ENCODE results near the gene EGLN2. TPM values are rescaled to one million over a fixed set of nuclear protein-coding genes. Genes with fewer than 3 reads are reported as not detected.

The EGLN2 gene
- total RNA-seq, 1 donor from 2014 or later: 83.1 TPM

DNA sequence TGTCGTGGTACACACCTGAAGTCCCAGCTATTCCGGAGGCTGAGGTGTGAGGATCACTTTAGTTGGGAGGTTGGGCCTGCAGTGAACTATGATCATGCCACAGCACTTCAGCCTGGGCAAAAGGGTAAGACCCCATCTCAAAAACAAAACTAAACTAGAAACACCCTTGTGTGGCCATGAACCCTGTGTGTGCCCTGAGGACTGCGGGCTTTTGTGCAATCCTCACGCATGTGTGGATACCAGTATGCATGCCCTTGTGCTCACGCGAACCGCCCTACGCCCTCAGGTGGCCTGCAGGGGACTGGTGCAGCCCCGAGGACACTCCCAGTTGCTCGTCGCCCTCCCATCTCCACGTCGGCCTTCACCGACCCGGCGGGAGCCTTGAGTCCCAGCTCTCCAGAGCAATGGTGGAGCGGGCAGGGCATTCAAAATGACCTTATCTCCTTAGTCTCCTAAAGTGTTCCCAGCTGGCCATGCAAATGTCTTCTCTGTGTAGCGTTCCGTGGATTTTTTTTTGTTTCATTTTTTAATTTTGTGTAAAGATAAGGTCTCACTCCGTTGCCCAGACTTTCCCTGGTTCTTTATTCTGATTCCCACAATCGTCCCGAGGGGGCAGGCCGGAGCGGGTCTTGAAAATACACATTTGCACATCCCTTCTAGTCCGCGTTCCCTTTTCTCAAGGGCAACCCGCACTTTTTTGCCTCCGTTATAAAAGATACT lies 868 bp upstream of the EGLN2 start:
- Mint-ChIP-seq H3K4me3 (ENCODE audit: unreplicated experiment) (peak overlapping the region; percentile 74), H3K9me3 (ENCODE audit: low read depth) (no peaks in the 10 kb centered on the region), H3K27ac (ENCODE audit: unreplicated experiment) (peak overlapping the region; percentile 95), H3K27me3 (ENCODE audit: low read depth) (no peaks in the 10 kb centered on the region), H3K4me1 (ENCODE audit: low read depth) (peaks cover 46% of the 10 kb centered on the region), H3K36me3 (ENCODE audit: low read depth) (peaks cover 10% of the 10 kb centered on the region)
- TF ChIP-seq, protein P1, sequence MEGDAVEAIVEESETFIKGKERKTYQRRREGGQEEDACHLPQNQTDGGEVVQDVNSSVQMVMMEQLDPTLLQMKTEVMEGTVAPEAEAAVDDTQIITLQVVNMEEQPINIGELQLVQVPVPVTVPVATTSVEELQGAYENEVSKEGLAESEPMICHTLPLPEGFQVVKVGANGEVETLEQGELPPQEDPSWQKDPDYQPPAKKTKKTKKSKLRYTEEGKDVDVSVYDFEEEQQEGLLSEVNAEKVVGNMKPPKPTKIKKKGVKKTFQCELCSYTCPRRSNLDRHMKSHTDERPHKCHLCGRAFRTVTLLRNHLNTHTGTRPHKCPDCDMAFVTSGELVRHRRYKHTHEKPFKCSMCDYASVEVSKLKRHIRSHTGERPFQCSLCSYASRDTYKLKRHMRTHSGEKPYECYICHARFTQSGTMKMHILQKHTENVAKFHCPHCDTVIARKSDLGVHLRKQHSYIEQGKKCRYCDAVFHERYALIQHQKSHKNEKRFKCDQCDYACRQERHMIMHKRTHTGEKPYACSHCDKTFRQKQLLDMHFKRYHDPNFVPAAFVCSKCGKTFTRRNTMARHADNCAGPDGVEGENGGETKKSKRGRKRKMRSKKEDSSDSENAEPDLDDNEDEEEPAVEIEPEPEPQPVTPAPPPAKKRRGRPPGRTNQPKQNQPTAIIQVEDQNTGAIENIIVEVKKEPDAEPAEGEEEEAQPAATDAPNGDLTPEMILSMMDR (IDR thresholded peaks at IDR 0.05): peak; percentile 81
- no peak for DNase-seq (ENCODE audit: low spot score)

DNA sequence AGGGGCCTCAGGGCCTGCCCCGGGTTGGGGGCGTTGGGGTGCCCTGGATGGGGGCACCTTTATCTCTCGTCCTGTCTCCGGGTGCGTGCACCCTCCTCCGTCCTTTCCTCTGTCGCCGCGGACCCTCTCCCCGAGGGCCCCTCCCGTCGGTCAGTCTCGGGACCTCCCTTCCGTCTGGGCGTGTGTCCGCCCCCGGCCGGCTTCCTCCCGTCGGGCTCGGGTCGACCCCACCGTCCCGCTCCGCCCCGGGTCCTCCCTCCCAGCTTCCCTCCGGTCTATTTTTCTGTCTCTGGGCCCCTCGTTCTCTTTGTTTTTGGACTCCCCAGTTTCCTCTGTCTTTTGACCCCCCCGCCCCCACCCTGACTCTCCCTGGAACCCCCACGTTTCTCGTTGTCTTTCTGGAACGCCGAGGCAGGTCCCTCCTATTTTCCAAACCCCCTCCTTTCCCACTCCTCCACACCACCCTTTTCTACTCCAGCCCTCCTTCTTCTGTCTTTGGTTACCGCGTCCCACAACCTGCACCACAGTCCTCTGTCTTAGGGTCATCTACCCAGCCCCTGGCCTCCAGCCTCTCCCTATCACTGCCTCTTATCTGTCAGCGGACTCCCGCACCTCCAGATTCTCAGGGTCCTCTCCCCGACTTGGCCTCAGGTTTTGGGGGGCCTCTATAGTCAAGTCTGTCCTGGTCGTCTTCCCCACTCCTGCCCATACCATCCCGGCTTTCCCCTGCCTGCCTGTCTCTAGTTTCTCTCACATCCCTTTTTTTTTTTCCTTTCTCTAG lies 757 bp downstream of the EGLN2 start:
- peaks cover 10% of the 10 kb centered on the region for H3K36me3 Mint-ChIP-seq (ENCODE audit: low read depth)
- H3K9me3 Mint-ChIP-seq (ENCODE audit: low read depth): no peaks in the 10 kb centered on the region
- H3K4me1 Mint-ChIP-seq (ENCODE audit: low read depth): peaks cover 61% of the 10 kb centered on the region
- H3K4me3 Mint-ChIP-seq (ENCODE audit: unreplicated experiment): peak overlapping the region; percentile 92
- no peaks in the 10 kb centered on the region for H3K27me3 Mint-ChIP-seq (ENCODE audit: low read depth)
- no peak for DNase-seq (ENCODE audit: low spot score)
- TF ChIP-seq, protein P1 (IDR thresholded peaks at IDR 0.05): no peak
- peak overlapping the region; percentile 92 for H3K27ac Mint-ChIP-seq (ENCODE audit: unreplicated experiment)

DNA sequence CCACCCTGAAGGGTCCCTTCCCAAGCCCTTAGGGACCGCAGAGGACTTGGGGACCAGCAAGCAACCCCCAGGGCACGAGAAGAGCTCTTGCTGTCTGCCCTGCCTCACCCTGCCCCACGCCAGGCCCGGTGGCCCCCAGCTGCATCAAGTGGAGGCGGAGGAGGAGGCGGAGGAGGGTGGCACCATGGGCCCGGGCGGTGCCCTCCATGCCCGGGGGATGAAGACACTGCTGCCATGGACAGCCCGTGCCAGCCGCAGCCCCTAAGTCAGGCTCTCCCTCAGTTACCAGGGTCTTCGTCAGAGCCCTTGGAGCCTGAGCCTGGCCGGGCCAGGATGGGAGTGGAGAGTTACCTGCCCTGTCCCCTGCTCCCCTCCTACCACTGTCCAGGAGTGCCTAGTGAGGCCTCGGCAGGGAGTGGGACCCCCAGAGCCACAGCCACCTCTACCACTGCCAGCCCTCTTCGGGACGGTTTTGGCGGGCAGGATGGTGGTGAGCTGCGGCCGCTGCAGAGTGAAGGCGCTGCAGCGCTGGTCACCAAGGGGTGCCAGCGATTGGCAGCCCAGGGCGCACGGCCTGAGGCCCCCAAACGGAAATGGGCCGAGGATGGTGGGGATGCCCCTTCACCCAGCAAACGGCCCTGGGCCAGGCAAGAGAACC lies 1.5 kb downstream of the EGLN2 start:
- peak overlapping the region; percentile 92 for H3K4me3 Mint-ChIP-seq (ENCODE audit: unreplicated experiment)
- H3K27me3 Mint-ChIP-seq (ENCODE audit: low read depth): no peaks in the 10 kb centered on the region
- H3K36me3 Mint-ChIP-seq (ENCODE audit: low read depth): peaks cover 10% of the 10 kb centered on the region
- H3K27ac Mint-ChIP-seq (ENCODE audit: unreplicated experiment): peak overlapping the region; percentile 92
- no peak for DNase-seq (ENCODE audit: low spot score)
- TF ChIP-seq, protein P1 (IDR thresholded peaks at IDR 0.05): no peak
- peaks cover 68% of the 10 kb centered on the region for H3K4me1 Mint-ChIP-seq (ENCODE audit: low read depth)
- H3K9me3 Mint-ChIP-seq (ENCODE audit: low read depth): no peaks in the 10 kb centered on the region

DNA sequence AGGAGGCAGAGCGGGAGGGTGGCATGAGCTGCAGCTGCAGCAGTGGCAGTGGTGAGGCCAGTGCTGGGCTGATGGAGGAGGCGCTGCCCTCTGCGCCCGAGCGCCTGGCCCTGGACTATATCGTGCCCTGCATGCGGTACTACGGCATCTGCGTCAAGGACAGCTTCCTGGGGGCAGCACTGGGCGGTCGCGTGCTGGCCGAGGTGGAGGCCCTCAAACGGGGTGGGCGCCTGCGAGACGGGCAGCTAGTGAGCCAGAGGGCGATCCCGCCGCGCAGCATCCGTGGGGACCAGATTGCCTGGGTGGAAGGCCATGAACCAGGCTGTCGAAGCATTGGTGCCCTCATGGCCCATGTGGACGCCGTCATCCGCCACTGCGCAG lies 2.0 kb downstream of the EGLN2 start:
- H3K9me3 Mint-ChIP-seq (ENCODE audit: low read depth): no peaks in the 10 kb centered on the region

More for the DNA sequence above, 2.0 kb downstream of the EGLN2 start:
- Mint-ChIP-seq H3K4me3 (ENCODE audit: unreplicated experiment) (peak overlapping the region; percentile 92), H3K36me3 (ENCODE audit: low read depth) (peaks cover 10% of the 10 kb centered on the region), H3K4me1 (ENCODE audit: low read depth) (peaks cover 73% of the 10 kb centered on the region), H3K27me3 (ENCODE audit: low read depth) (no peaks in the 10 kb centered on the region), H3K27ac (ENCODE audit: unreplicated experiment) (no peak overlapping the region)
- TF ChIP-seq, protein P1 (IDR thresholded peaks at IDR 0.05): no peak
- no peak for DNase-seq (ENCODE audit: low spot score)

Data from chondrocyte (in vitro differentiated cells).